Ramos (cell line): ENCODE data around the gene CPED1.

Experiments used
- in situ Hi-C: fragments of 300-500 bp; cut with MboI; formaldehyde crosslinking; loops from one replicate; pipeline ENCODE4 v1.14.3; 2022; ENCODE audit warnings: low sequenced_read_pairs; ENCODE audit not compliant: unreplicated experiment

The CPED1 gene

DNA sequence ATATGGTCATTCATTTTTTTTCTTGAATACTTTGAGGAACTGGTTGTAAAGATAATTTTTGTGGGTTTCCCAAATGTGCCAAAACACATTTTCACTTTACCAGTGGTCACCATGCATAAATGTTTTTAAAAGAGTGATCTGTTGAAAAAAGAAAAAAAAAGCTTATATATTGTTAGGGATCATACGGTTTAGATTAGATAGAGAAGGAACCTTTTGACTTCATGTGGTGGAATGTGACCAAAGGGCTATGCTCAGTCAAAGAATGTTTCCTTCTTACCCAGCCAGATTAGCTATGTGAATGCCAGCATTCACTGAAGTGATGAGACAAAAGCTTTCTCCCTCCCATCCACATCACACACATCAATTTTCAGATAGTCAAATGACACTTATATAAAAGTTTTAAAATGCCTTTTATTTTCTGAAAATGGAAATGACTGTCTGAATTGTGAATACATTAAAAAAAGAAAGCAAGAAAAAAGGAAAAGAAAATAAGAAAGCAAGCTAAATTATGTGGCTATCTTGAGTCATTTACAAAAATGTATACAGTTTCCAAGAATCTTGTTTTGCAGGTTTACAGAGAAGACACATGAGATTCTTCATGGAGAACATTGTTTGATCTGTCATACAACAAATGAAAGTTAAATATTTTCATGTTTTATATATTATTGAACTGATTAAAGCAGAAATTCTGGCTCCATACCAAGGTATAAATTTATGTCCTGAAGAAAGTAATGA, 8.6 kb upstream of the CPED1 start:
- in situ Hi-C loops = loop anchor here (10.0 kb wide), 1 partner anchor 125 kb away; no protein-coding TSS in a partner anchor

DNA sequence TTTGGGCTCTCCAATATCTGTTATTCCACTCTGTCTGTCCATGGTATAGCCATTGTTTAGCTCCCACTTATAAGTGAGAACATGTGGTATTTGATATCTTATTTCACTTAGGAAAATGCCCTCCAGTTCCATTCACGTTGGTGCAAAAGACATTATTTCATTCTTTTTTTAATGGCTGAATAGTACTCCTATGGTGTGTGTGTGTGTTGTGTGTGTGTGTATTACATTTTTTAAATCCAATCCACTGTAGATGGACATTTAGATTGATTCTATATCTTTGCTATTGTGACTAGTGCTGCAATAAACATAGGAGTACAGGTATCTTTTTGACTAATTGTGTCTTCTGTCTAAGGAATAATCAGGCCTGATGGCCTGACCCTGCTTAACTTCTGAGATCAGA, 7.4 kb upstream of the CPED1 start:
- in situ Hi-C loops = loop anchor here (10.0 kb wide), 1 partner anchor 124 kb away; no protein-coding TSS in a partner anchor

DNA sequence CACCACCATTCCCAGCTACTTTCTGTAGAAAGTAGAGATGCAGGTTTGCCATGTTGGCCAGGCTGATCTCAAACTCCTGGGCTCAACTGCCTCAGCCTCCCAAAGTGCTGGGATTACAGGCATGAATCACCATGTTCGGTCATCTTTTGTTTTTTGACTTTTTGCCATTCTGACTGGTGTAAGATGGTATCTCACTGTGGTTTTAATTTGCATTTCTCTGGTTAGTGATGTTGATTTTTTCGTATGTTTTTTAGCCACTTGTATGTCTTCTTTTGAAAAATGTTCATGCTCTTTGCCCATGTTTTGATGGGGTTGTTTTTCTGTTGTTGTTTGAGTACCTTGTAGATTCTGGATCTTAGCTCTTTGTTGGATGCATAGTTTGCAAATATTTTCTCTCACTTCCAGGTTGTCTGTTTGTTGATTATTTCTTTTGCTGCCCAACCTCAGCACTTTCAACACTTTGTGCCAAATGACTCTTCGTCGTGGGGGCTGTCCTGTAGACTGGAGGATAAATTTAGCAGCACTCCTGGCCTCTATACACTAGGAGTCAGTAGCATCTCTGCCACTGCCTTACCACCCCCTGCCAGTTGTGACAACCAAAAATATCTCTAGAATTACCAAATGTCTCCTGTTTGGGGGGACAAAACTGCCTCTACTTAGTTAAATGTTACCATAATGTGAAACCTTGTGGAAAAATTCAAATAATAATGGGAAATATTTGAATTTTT, 6.5 kb upstream of the CPED1 start:
- in situ Hi-C loops = loop anchor here (10.0 kb wide), 1 partner anchor 123 kb away; no protein-coding TSS in a partner anchor

DNA sequence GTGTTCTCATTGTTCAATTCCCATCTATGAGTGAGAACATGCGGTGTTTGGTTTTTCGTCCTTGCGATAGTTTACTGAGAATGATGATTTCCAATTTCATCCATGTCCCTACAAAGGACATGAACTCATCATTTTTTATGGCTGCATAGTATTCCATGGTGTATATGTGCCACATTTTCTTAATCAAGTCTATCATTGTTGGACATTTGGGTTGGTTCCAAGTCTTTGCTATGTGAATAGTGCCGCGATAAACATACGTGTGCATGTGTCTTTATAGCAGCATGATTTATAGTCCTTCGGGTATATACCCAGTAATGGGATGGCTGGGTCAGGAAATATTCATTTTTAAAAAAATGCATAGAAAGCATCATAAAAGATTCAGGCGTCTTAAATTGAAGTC, 4.9 kb upstream of the CPED1 start:
- in situ Hi-C loops = loop anchor here (10.0 kb wide), 1 partner anchor 121 kb away; no protein-coding TSS in a partner anchor

DNA sequence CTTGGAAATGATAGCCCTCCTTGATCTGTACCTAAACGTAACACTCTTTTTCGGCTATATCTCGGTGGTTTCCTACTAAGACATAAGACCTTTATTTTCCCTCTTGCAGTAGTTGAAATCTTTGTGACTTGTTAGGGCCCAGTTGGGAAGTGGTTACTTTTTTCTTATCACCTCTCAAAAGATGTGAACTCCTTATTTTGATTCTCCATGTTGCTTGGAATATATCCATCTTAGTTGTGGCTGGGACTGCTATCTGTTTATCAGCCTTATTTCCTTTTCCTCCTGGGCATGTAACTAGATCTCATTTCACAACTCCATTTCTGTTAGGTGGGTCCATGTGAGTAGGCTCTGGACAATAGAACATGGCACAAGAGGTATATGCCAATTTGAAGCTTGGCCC, 4.1 kb upstream of the CPED1 start:
- in situ Hi-C loops = loop anchor here (10.0 kb wide), 1 partner anchor 120 kb away; no protein-coding TSS in a partner anchor

DNA sequence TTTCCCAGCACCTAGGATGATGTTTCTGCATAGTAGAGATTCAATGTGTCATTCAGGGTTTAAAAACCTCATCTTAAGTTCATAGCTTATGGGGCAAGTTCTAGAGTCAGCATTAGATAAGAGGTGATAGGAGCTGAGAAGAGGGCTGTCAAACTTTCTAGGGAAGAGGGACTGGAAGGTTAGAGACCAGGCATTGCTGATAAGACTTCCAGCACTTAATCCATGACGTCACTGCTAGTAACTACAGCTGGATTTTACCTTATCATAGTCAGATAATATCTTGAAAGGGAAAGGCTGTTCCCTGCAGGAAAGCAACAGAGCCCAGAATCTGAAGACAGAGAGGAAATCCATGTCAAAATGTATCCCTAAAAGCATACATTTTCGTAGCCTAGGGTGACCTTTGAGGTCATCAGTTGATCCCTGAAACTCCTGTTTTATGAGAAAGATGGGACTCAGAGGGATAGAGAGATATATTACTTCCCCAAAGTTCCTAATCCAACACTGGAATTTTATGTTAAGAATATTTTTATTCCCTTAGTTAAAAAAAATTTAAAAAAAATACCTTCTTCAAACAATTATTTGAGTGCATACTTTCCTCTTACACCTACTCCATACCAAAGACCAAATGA, 3.3 kb upstream of the CPED1 start:
- in situ Hi-C loops = loop anchor here (10.0 kb wide), 1 partner anchor 120 kb away; no protein-coding TSS in a partner anchor

DNA sequence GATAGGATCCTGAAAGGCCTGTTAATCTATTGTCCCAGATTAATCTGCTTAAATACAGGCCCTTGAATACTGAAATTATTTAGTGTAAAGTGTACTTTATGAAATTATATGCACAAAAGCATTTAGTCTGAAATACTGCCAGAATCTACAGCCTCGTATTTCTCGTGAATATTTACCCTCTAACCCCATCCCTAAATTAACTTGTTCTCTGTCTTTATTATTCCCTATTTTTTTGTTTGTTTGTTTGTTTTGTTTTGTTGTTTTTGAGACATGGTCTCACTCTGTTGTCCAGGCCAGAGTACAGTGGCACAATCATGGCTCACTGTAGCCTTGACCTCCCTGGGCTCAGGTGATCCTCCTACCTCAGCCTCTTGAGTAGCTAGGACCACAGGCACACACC, 2.7 kb upstream of the CPED1 start:
- in situ Hi-C loops = loop anchor here (10.0 kb wide), 1 partner anchor 119 kb away; no protein-coding TSS in a partner anchor

DNA sequence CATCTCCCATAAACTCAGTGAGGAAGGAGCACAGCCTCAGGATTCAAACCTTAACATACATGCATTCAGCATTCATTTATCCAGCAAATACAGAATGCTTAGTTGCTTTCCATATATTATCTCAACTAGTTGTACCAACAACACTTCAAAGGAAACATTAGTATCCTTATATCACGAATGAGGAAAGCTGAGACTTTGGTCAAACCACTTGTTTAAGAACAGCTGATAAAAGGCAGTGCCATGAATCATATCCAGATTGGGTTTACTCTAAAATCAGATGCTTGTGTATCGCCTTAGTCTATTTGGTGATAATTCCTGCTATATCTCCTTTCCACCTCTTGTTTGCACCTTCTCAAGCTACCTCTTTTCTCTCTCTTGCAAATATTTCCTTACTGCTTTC, 1.9 kb upstream of the CPED1 start:
- in situ Hi-C loops = loop anchor here (10.0 kb wide), 1 partner anchor 118 kb away; no protein-coding TSS in a partner anchor

DNA sequence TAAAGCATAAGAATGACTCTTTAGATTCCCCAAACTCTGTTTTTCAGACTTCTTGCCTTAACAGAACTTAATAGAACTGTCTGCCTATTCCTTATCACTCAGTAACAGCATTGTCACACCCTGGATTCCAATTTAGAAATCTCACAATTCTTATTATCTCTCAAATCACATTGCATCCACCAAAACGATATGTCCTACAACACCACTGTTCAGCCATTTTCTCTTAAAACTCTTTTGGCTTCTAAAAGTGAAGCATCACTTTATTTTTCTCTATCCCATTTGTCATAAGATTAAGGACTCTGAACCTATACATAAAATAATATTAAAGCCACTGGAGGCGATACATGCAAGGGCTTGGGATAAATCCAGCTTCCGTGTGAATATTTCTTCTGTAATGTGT, 1.2 kb upstream of the CPED1 start:
- in situ Hi-C loops = loop anchor here (10.0 kb wide), 1 partner anchor 118 kb away; no protein-coding TSS in a partner anchor

DNA sequence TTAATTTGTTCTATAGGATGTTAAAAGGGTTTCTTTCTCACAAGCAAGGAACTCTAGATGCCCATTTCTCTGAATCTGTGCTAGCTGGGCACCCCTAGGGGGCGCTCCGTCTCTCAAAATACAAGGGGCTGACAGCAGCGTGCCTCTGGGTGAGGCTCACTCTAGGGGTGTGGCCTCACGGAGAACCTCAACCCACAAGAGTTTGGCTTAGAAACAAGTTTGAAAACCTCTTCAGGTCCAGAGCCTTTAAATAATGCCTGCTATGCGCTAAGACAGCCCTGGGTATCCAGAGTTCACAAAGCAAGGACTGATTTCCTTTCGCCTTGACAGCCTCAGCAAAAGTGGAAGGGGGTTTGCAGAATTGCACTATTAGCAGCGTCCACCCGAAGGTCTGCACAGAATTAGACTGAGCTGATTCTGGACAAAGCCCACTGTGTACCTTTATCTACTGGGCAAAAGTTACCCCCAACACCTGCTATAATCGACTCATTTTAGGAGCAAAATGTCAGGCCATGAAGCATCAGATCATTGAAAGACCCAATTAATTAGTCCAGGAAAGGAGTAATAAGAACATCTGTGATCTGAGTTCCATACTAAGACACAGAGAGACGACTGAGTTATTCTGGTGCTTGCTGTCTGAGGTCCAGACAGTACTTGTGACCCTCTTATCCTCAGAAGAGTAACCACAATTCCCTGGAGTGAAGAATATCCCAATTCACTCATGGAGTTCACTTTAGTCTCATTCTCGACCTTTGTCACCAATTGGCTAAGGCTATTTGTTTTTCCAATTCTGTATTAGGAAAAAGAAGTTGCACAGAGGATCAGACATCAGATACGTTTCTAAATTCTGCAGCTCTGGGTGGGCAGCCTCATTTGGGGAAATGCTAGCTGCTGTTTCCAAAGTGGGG, 574 bp upstream of the CPED1 start:
- in situ Hi-C loops = loop anchor here (10.0 kb wide), 1 partner anchor 117 kb away; no protein-coding TSS in a partner anchor

DNA sequence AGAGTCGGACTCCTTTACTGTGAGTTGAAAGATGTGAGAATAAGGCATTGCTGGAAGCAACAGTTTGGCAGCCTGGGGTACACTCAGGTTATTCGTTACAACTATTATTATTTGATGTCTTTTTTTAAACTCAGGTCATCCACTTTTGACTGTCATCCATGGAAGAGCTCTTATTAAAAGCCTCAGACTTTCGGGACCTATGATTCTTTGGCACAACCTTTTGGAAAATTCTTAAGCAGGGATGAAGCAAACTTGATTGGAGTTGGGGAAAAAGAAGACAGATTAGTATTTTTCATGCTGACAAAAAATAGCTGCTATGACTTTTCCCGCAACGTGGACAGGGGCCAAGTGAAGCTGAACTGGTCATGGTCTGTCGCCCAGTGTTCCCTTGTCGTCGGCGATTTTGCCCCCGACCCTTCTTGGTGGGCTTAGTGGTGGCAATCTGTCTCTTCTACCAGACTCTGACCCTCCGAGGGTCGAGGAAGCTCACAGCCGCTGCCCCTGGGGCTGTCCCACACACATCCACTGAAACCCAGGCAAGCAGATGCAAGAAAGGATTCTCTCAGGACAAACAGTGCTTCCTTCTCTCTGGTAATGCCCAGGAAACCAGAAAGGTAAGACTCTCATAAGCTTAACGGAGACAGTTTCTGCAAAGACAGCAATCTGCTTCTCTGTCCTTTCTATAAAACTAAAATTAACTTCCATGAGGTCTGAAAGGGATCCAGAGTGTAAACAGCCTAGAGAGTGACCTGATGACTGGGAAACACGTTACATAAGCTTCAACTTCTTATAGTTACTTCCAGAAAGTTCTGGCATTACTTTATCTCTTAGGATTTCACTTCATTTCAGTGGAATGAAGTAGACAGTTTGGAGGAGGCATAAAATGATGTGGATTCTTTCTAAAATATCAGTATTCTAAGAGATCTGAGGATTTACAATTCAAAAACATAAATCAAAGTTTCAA, 1.0 kb downstream of the CPED1 start:
- in situ Hi-C loops = loop anchor here (10.0 kb wide), 1 partner anchor 115 kb away; no protein-coding TSS in a partner anchor

DNA sequence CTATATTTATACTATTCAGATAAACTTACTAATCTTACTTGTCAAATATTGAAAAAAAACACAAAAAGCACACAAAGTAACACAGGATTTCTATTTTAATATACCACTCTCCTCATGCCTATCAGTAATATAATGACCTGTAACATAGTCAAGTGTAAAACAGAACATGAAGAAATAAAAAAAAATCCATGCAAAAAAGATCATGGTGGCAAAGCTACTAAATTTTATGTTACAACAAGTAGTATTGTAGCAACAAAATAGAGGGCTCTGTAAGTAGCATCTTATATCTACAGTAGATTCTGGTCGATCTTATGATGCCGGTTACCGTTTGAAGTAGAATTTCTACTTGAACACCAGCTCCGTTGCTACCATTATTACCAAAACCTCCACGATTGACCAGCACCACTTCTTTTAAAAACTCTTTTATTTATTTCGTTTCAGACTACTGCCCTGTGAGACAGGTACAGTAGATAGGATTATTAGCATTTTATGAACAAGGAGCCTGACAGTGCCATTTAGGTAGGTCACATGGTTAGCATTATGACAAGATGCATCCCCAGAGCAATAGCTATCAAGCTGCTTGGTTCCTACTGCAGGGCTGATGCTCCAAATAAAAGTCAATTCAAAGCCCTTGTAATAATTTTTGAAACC, 2.1 kb downstream of the CPED1 start:
- in situ Hi-C loops = no loop called here

DNA sequence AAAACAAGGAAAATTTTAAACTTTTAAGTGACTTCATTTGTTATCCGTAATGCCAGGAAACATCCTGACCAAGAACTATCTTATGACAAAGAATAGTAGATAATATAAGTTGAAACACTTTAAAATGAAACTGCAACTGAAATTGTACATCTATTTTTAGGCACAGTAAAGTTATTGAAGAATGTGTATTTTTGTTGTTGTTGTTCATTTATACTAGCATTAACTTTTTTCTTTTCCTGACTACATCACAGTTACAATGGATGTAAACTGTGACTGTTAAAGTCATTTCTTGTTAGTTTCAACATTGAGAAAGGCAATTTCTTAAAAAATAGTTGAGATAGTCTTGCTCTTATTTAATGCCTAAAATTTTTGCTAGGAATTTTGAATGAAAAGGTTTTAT, 2.6 kb downstream of the CPED1 start:
- in situ Hi-C loops = no loop called here

DNA sequence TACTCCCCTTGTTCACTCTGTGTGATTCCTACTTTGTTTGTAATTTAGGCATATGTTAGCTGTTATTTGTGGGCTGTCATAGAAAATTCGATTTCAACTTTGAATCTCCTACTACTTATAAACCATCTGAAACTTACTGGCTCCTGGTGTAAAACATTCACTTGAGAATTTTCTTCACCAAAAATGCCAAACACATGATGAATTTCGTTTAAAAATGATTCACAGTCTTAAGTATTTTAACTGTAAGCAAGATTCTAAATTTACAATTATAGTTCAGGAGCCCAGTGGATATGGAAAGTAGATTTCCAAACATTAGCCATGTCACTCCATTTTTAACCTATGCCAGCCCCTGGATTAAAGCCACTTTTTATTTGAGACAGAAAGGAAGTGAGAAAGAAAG, 3.1 kb downstream of the CPED1 start:
- in situ Hi-C loops = no loop called here

DNA sequence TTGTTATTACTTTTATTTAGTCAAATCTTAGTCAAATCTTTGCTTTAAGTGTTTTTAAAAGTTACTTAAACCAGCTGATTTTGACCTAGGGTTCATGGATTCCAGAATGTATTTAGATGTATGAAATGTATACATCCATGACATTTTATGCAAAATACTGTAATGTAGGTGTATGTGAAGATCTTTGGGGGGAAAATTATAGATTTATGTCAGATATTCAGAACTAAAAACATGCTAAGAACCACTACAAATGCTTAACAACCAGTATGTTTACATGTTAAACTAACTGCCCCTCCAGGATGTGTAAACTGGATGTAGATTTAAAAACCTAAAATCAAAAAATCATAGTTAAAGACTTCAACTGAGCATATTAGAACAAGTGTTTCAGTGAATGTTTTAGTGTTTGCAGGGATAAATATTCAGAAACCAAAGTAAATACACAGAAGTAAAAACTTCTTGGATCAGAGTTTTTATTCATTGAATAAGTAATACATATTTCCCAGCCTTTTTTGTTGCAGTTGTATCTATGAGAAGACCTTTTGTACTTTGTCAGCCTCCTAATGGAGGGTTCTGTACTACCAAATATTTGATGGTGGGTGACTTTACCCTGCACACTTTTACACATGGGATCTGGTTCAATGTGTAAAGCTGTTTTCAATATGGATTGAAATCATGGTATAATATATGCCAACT, 3.9 kb downstream of the CPED1 start:
- in situ Hi-C loops = no loop called here

DNA sequence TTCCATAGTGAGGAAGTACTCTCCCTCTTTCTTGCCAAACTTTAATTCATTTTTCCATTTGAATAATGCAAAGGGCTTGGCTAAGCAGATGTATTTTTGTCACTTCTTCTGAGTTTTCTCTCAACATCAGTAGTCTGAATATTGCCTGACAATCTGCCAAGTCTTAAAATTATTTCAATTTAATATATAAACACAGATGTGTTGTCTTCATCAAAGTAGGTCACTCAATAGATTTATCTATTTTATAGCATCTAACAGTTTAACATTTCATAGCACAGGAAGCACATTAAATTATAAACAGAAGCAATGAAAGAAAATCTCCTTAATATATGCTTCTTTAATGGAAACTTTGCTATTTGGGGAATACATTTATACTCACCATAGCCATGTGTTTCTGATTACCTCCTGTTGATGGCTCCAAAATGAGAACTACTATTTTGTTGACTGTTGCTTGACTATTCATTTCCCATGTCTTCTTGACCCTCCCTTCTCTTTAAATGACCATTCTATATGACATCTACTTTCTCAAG, 4.5 kb downstream of the CPED1 start:
- in situ Hi-C loops = no loop called here

DNA sequence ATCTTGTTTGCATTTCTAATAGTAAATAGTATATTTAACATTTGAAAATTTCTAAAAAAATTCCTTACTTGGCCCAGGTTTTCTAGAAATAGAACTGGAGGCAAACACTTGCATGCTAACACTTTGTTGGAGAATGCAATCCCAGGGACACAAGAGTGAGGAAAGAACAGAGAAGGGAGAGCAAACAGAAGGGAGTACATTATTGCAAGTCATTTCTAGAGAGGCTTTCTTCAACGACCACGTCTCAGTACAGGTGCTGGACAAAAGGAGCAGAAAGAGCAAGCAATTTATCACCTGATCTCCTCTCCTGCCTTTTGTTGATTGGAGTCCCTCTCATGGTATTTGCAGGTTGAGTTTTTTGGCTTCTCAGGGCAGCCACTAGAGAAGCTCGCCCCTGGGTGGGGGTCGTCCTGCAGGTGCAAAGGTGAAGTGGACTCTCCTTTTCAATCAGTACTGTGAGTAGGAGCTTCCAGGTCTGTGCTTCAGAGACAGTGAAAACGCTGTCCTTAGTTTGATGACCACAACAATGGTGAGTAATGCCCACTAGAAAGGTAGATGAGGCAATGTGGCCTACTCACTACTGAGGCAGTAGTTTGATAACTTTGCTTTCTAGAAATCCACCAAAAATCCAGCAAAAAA, 5.2 kb downstream of the CPED1 start:
- in situ Hi-C loops = no loop called here
